Measurements from ENCODE around the gene PHF21A. TPM values are rescaled to one million over a fixed set of nuclear protein-coding genes. Genes with fewer than 3 reads are reported as not detected.

PHF21A gene
- total RNA-seq, 2 experiments from 2014 or later: 36.2 to 40.4 TPM

- ChIA-PET POLR2A (no interaction called here), CTCF (interaction anchor here (0.9 to 2.0 kb wide), 4 partner anchors 11 to 147 kb away, joined by 3 to 5 read pairs (median 4); no protein-coding TSS in a partner anchor)
- DNase-seq: no peak
- intact Hi-C loops (cut with micrococcal nuclease): loop anchor here (2.0 kb wide), 1 partner anchor 72 kb away; the partner anchor contains the start of gene CRY2
- peaks cover 11% of the 10 kb centered on the region for H3K36me3 Mint-ChIP-seq (ENCODE audit: low read depth)
- no peak for ATAC-seq
- H3K9me3 Mint-ChIP-seq: no peaks in the 10 kb centered on the region
- H3K4me1 Mint-ChIP-seq (ENCODE audit: low read depth): peaks cover 23% of the 10 kb centered on the region
- peak overlapping the region; percentile 89 for H3K4me3 Mint-ChIP-seq
- TF ChIP-seq, protein P1, sequence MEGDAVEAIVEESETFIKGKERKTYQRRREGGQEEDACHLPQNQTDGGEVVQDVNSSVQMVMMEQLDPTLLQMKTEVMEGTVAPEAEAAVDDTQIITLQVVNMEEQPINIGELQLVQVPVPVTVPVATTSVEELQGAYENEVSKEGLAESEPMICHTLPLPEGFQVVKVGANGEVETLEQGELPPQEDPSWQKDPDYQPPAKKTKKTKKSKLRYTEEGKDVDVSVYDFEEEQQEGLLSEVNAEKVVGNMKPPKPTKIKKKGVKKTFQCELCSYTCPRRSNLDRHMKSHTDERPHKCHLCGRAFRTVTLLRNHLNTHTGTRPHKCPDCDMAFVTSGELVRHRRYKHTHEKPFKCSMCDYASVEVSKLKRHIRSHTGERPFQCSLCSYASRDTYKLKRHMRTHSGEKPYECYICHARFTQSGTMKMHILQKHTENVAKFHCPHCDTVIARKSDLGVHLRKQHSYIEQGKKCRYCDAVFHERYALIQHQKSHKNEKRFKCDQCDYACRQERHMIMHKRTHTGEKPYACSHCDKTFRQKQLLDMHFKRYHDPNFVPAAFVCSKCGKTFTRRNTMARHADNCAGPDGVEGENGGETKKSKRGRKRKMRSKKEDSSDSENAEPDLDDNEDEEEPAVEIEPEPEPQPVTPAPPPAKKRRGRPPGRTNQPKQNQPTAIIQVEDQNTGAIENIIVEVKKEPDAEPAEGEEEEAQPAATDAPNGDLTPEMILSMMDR (IDR thresholded peaks at IDR 0.05): no peak
- H3K27ac Mint-ChIP-seq: peak overlapping the region; percentile 97
- peaks cover 5% of the 10 kb centered on the region for H3K27me3 Mint-ChIP-seq
Measured at GRCh38 chr11:45918962-45919675, 202.1 kb downstream of the PHF21A start.

DNA sequence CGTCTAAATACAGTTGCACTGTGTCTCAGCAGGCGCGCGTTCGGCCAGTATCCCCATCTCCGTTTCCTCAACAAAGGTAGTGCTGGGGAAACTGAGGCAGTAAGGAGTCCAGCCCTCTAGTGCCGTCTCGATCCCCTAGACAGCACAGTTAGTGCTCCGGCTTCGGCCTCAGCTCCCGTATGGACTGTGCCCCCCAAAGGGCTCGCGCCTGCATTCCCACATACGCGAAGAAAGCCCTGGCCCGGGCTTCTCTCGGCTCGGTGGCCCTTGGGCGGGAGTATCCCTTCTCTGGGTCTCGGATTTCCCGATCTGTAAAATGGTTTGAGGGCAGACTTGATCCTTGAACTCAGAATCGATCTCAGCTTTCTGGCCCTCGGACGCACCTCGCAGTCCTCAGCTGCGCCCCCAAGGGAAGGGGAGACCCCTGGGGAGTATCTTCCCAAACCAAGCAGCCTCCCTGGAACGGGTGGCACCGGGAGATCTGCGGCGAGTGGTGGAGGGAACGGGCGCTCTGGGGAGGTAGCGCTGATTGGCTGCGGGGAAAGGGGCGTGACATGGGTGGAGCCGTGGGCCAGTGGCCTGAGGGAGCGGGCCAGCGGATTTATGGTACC, 202.8 kb downstream of the PHF21A start:
- peaks cover 5% of the 10 kb centered on the region for H3K27me3 Mint-ChIP-seq
- H3K9me3 Mint-ChIP-seq: no peaks in the 10 kb centered on the region
- DNase-seq: peak; percentile 74
- TF ChIP-seq, protein P1 (IDR thresholded peaks at IDR 0.05): no peak
- H3K4me3 Mint-ChIP-seq: peak overlapping the region; percentile 89
- peaks cover 11% of the 10 kb centered on the region for H3K36me3 Mint-ChIP-seq (ENCODE audit: low read depth)
- H3K27ac Mint-ChIP-seq: peak overlapping the region; percentile 97
- peak; percentile 18 for ATAC-seq
- peaks cover 23% of the 10 kb centered on the region for H3K4me1 Mint-ChIP-seq (ENCODE audit: low read depth)
- POLR2A ChIA-PET: interaction anchor here (0.9 to 1.5 kb wide), 3 partner anchors 9 to 41 kb away, joined by 3 read pairs; no protein-coding TSS in a partner anchor
- intact Hi-C loops (cut with micrococcal nuclease): loop anchor here (2.0 kb wide), 1 partner anchor 72 kb away; the partner anchor contains the start of gene CRY2
- CTCF ChIA-PET: interaction anchor here (0.9 to 2.0 kb wide), 6 partner anchors 12 to 199 kb away, joined by 3 to 5 read pairs (median 4); no protein-coding TSS in a partner anchor

DNA sequence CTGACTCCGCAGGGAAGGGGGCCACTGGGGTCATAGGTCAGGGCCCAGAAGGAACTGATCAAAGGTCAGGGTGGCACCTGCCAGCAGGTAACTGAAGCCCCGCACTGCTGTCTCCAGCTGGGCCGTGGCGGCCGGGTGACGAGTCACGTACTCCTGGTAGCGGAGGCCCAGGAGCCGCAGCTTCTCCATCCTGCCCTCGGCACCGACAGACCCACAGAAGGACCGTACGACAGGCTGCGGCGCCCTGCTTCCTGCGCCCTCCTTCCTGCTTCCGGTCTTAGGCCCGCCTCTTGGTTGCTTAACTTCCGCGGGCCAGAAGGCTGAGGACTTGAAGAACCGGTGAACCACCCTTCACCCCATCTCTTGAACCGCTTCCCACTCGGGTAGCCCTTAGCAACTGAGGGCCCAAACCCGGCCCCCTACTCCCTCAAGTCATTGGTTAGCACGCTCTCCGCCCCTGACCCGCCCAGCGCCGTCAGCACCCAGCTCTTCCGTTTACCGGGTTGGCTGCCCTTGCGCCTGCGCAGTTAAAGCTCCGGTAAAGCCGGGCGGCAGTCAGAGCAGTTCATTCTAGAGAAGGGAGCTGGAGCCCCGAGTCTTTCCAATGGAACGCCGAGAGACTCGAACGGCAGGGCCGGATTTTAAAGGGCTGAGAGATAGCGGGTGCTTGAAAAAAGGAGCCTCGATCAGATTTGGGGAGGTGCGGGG, 203.5 kb downstream of the PHF21A start, which contains the start of gene PEX16:
Gene PEX16 (minus strand): TSS at position 255 of the 708 bp plus-strand sequence. CDS start 66 bp downstream, at position 189.
- ATAC-seq (peak; percentile 91), DNase-seq (peak; percentile 97)
- POLR2A ChIA-PET: interaction anchor here (0.9 to 1.7 kb wide), 10 partner anchors 9 to 113 kb away, joined by 3 to 7 read pairs (median 3); partner anchors contain the start of genes CRY2 and SLC35C1
- H3K9me3 Mint-ChIP-seq: no peaks in the 10 kb centered on the region
- H3K4me1 Mint-ChIP-seq (ENCODE audit: low read depth): peaks cover 21% of the 10 kb centered on the region
- TF ChIP-seq, protein P1 (IDR thresholded peaks at IDR 0.05): no peak
- CTCF ChIA-PET: interaction anchor here (0.9 to 2.0 kb wide), 7 partner anchors 44 to 200 kb away, joined by 3 to 5 read pairs (median 3); no protein-coding TSS in a partner anchor
- peaks cover 11% of the 10 kb centered on the region for H3K36me3 Mint-ChIP-seq (ENCODE audit: low read depth)
- peak within 1 kb of the TSS; percentile 97 for H3K27ac Mint-ChIP-seq
- H3K27me3 Mint-ChIP-seq: peaks cover 2% of the 10 kb centered on the region
- intact Hi-C loops (cut with micrococcal nuclease): loop anchor here (2.0 kb wide), 1 partner anchor 71 kb away; the partner anchor contains the start of gene CRY2
- peak within 1 kb of the TSS; percentile 89 for H3K4me3 Mint-ChIP-seq

- ChIA-PET POLR2A (interaction anchor here (0.9 to 1.7 kb wide), 9 partner anchors 10 to 112 kb away, joined by 3 to 7 read pairs (median 3); partner anchors contain the start of genes CRY2 and SLC35C1), CTCF (interaction anchor here (0.9 to 1.1 kb wide), 3 partner anchors 53 to 201 kb away, joined by 3 read pairs; no protein-coding TSS in a partner anchor)
- ATAC-seq (peak; percentile 0), DNase-seq (peak; percentile 35)
- H3K27me3 Mint-ChIP-seq: peaks cover 2% of the 10 kb centered on the region
- intact Hi-C loops (cut with micrococcal nuclease): no loop called here
- TF ChIP-seq, protein P1 (IDR thresholded peaks at IDR 0.05): no peak
- H3K36me3 Mint-ChIP-seq (ENCODE audit: low read depth): peaks cover 11% of the 10 kb centered on the region
- peak overlapping the region; percentile 97 for H3K27ac Mint-ChIP-seq
- H3K4me1 Mint-ChIP-seq (ENCODE audit: low read depth): peaks cover 21% of the 10 kb centered on the region
- peak overlapping the region; percentile 89 for H3K4me3 Mint-ChIP-seq
- H3K9me3 Mint-ChIP-seq: no peaks in the 10 kb centered on the region
Measured at GRCh38 chr11:45917286-45917622, 204.0 kb downstream of the PHF21A start.

Measured in activated CD8-positive, alpha-beta T cell treated with anti-CD3 and anti-CD28 coated beads for 36 hours (primary cell).